Keratinocyte (primary cell): Measurements from ENCODE around the gene ATP6V0A1. TPM values are rescaled to one million over a fixed set of nuclear protein-coding genes. Genes with fewer than 3 reads are reported as not detected.

Experiments
- DNase-seq: peaks from one replicate; pipeline ENCODE4 v3.0.0-alpha.2; 2011; ENCODE audit warnings: low read depth, missing footprints, low spot score
- FAIRE-seq: peaks from 2 replicates; lab custom pipeline; 2011; peaks lifted over from hg19 to GRCh38; lab: Jason Lieb, UNC
- H2AFZ ChIP-seq: 2 replicates; pipeline ENCODE4 v1.6.0; 2012; ENCODE audit warnings: low read length, control low read depth, inconsistent platforms; ENCODE audit not compliant: control insufficient read depth
- H3K27ac ChIP-seq: 2 replicates; pipeline ENCODE4 v1.5.1; 2011; ENCODE audit warnings: low read length; ENCODE audit not compliant: control insufficient read depth, insufficient read depth
- H3K27me3 ChIP-seq: 3 replicates; pipeline ENCODE4 v1.6.0; 2011; ENCODE audit warnings: low read length; ENCODE audit not compliant: control insufficient read depth, insufficient read depth; ENCODE audit errors: extremely low read depth
- H3K36me3 ChIP-seq, 2 experiments: 2 replicates in 1 of 2; 3 replicates in 1 of 2; pipeline ENCODE4 v1.5.1; 2011; ENCODE audit warnings: low read length in 2 of 2, mild to moderate bottlenecking in 1 of 2; ENCODE audit not compliant: control insufficient read depth in 2 of 2, insufficient read depth in 2 of 2; ENCODE audit errors: extremely low read depth in 1 of 2
- H3K4me1 ChIP-seq: 3 replicates; pipeline ENCODE4 v1.5.1; 2011; ENCODE audit warnings: low read length; ENCODE audit not compliant: control insufficient read depth, insufficient read depth; ENCODE audit errors: extremely low read depth
- H3K4me2 ChIP-seq: 3 replicates; pipeline ENCODE4 v1.6.0; 2011; ENCODE audit warnings: low read depth, low read length; ENCODE audit not compliant: control insufficient read depth, insufficient read depth; ENCODE audit errors: extremely low read depth
- H3K4me3 ChIP-seq, 3 experiments: fragments of 200-600 bp in 1 of 3; sonication (generic) in 1 of 3; 2 replicates in 2 of 3; 3 replicates in 1 of 3; pipeline ENCODE4 v1.5.1; 2011 to 2016; ENCODE audit warnings: low read length in 3 of 3, mild to moderate bottlenecking in 3 of 3, control low read depth in 2 of 3, inconsistent platforms in 1 of 3, low read depth in 1 of 3, mixed read lengths in 1 of 3, mixed run types in 1 of 3, moderate library complexity in 1 of 3; ENCODE audit not compliant: control insufficient read depth in 2 of 3, insufficient read depth in 2 of 3; ENCODE audit errors: extremely low read depth in 1 of 3
- H3K79me2 ChIP-seq: 2 replicates; pipeline ENCODE4 v1.6.0; 2012; ENCODE audit warnings: low read length; ENCODE audit not compliant: control insufficient read depth, insufficient read depth
- H3K9ac ChIP-seq: 3 replicates; pipeline ENCODE4 v1.6.0; 2011; ENCODE audit warnings: low read length; ENCODE audit not compliant: control insufficient read depth, insufficient read depth; ENCODE audit errors: extremely low read depth
- H3K9me1 ChIP-seq: 3 replicates; pipeline ENCODE4 v1.6.0; 2011; ENCODE audit warnings: low read length; ENCODE audit not compliant: control insufficient read depth, insufficient read depth; ENCODE audit errors: extremely low read depth
- H3K9me3 ChIP-seq: 2 replicates; pipeline ENCODE4 v1.5.1; 2012; ENCODE audit warnings: low read depth, low read length; ENCODE audit not compliant: control insufficient read depth
- H4K20me1 ChIP-seq: 3 replicates; pipeline ENCODE4 v1.6.0; 2011; ENCODE audit warnings: low read length; ENCODE audit not compliant: control insufficient read depth, insufficient read depth; ENCODE audit errors: extremely low read depth
- CTCF ChIP-seq, 3 experiments: IDR thresholded peaks in 1 of 3; conservative IDR thresholded peaks in 1 of 3; optimal IDR thresholded peaks in 1 of 3; 2 replicates in 2 of 3; 3 replicates in 1 of 3; pipeline versions ENCODE3 to v1.5.1; 2011; ENCODE audit warnings: low read length in 3 of 3, mild to moderate bottlenecking in 3 of 3, moderate library complexity in 2 of 3, control low read depth in 1 of 3, inconsistent platforms in 1 of 3; ENCODE audit not compliant: insufficient read depth in 2 of 3; ENCODE audit errors: extremely low read depth in 1 of 3
- EZH2 ChIP-seq: IDR thresholded peaks from one replicate; pipeline ENCODE4 v1.6.1; 2012; ENCODE audit warnings: inconsistent platforms, mild to moderate bottlenecking, low read length, moderate library complexity
- dilution Hi-C: fragments of 300-500 bp; cut with MboI; formaldehyde crosslinking; loops from one replicate; pipeline ENCODE4 v1.7.0; 2020; ENCODE audit warnings: low sequenced_read_pairs; ENCODE audit not compliant: extremely low pct_ligation_motif_present
- polyA plus RNA-seq, 5 experiments: library from polyadenylated mRNA; depleted of rRNA in 3 of 5; stranded (reverse) in 3 of 5; stranded (forward) in 1 of 5; unstranded in 1 of 5; fragments of >200 nt; gene quantifications; 1 replicate in 1 of 5; 2 replicates in 3 of 5; 3 replicates in 1 of 5; pipeline versions ENCODE4 v1.2.1 to v1.2.3, GENCODE V29; 2011 to 2012; ENCODE audit warnings: missing spikeins in 2 of 5, low read depth in 1 of 5, low replicate concordance in 1 of 5

The ATP6V0A1 gene
- polyA plus RNA-seq, 1 donor (not counting 4 experiments of a cell fraction or from before 2014, with no cell fraction given): 24.0 TPM

GRCh38 chr17:42541041-42541833 is 82.6 kb downstream of the ATP6V0A1 start:
- Histone ChIP-seq H2AFZ (no peak overlapping the region), H3K9me1 (no peaks in the 10 kb centered on the region), H3K9ac (no peak overlapping the region), H3K9me3 (no peaks in the 10 kb centered on the region), H3K4me2 (no peak overlapping the region), H3K36me3 (peaks cover 7 to 8% of the 10 kb centered on the region in 2 experiments), H3K79me2 (peaks cover 5% of the 10 kb centered on the region), H4K20me1 (no peaks in the 10 kb centered on the region), H3K27ac (no peak overlapping the region), H3K27me3 (no peaks in the 10 kb centered on the region), H3K4me3 (no peak overlapping the region), H3K4me1 (peaks cover 14% of the 10 kb centered on the region)
- TF ChIP-seq CTCF (optimal IDR thresholded peaks at IDR 0.05 in 1 of 3, IDR thresholded peaks at IDR 0.05 in 1 of 3, conservative IDR thresholded peaks at IDR 0.05 in 1 of 3; ENCODE audit: extremely low read depth in 1 of 3, insufficient read depth in 2 of 3, low read length in 3 of 3) (no peak), EZH2 (no peak)
- dilution Hi-C loops: no loop called here
- FAIRE-seq (no peak), DNase-seq (no peak)

GRCh38 chr17:42543190-42544079 is 84.8 kb downstream of the ATP6V0A1 start:
- dilution Hi-C loops: no loop called here
- Histone ChIP-seq H3K27ac (no peak overlapping the region), H3K9me3 (no peaks in the 10 kb centered on the region)

More at GRCh38 chr17:42543190-42544079, 84.8 kb downstream of the ATP6V0A1 start:
- no peak for TF ChIP-seq CTCF (optimal IDR thresholded peaks at IDR 0.05 in 1 of 3, IDR thresholded peaks at IDR 0.05 in 1 of 3, conservative IDR thresholded peaks at IDR 0.05 in 1 of 3; ENCODE audit: extremely low read depth in 1 of 3, insufficient read depth in 2 of 3, low read length in 3 of 3)
- TF ChIP-seq EZH2: no peak
- H4K20me1 ChIP-seq: no peaks in the 10 kb centered on the region
- no peaks in the 10 kb centered on the region for H3K9me1 ChIP-seq
- DNase-seq (no peak), FAIRE-seq (no peak)
- H3K4me2 ChIP-seq: no peak overlapping the region
- no peak overlapping the region for H3K9ac ChIP-seq
- H3K4me1 ChIP-seq: peaks cover 10% of the 10 kb centered on the region
- H3K79me2 ChIP-seq: no peaks in the 10 kb centered on the region
- no peaks in the 10 kb centered on the region for H3K27me3 ChIP-seq
- no peak overlapping the region for H2AFZ ChIP-seq
- H3K4me3 ChIP-seq: no peak overlapping the region
- peaks cover 7 to 8% of the 10 kb centered on the region in 2 experiments for H3K36me3 ChIP-seq
